AG08395 (cell line): ENCODE results near the gene ARHGAP29.
"Not testable (repeated sequence)": the region's sequence is repeated elsewhere in the genome, so short reads cannot be mapped to it uniquely, and the experiment has no call there.

Source experiments
- DNase-seq: peaks from one replicate; pipeline ENCODE4 v3.0.0; 2012; ENCODE audit warnings: mixed read lengths, low spot score

The ARHGAP29 gene

DNA sequence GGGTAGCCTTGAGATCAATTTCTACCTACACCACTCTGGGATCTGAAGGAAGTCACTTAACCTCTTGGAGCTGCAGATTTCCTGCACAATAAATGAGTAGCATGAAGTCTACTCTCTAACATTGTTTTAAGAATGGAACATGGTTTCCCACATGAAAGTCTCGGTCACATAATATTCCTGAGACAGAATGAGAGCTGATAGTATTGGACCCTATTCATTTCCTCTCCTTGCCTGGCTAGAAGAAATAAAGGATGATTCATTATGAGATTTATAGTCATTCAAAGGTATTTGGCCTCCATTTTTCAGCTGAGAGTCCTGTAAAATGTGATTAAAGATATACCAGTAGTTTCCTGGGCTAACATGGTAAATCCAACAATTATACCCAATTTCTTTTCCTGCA, 56.7 kb downstream of the ARHGAP29 start:
- DNase-seq, result peak; percentile 3

DNA sequence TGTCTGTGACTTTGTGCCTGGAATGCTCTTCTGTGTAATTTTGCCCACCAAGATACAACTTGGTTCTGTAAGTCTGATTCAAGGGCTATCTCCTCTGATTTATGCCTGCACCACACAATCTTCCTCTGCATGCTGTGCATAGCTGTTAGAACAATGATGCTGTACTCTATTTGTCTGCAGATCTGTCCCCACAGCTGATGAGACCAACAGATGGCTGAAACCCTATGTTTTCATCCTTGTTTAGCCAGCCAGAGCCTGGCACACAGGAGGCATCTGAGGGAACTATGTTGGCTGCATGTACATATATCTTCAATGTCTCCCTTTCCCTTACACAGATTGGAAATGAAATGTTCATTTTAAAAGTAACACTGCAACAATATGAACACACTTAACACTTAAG, 58.5 kb downstream of the ARHGAP29 start:
- no peak for DNase-seq

DNA sequence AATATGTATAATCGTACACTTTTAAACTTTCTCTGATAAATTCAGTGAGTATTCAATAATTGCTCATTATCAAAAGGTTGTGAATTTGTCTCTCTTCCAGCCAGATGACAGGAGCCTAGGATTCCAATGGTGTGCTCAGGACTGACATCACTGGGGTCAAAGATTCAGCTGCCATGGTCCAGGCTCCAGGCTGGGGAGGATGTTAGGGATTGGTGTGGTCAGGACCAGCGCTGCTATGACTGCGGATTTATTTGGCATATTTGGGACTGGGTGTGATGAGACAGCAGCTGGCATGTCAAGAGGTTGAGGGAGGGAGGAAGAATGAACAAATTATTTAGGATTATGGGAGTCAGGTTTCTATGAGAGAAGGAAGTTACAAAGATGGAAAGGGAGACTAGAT, 68.3 kb downstream of the ARHGAP29 start:
- no peak for DNase-seq

DNA sequence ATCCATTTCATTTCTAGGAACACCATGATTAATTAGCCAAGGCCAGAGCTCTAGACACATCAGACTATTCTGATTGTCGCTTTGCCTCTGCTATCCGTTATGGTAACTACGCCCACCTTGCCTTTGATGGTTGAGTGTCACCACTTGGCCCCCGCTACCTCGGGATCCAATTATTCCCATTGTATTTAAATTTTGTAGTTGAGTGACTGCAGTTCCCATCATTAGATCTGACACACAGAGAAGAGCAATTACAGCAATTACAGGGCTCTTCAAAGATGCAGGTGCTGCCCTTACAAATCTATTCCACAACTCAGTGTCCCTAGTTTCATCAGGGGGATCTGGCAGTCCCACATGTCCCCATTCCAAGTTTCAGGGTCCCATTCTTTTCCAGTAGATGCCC, 71.5 kb downstream of the ARHGAP29 start:
- no peak for DNase-seq

DNA sequence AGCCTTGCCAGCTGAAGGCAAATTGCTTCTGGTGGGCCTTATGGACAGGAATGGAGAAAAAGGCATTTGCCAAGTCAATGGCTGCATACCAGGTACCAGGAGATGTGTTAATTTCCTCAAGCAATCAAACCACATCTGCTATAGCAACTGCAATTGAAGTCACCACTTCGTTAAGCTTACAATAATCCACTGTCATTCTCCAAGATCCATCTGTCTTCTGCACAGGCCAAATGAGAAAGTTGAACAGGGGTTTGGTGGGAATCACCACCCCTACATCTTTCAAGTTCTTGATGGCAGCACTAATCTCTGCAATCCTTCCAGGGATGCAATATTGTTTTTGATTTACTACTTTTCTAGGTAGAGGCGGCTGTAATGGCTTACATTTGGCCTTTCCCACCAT, 72.5 kb downstream of the ARHGAP29 start:
- not testable (repeated sequence) for DNase-seq

DNA sequence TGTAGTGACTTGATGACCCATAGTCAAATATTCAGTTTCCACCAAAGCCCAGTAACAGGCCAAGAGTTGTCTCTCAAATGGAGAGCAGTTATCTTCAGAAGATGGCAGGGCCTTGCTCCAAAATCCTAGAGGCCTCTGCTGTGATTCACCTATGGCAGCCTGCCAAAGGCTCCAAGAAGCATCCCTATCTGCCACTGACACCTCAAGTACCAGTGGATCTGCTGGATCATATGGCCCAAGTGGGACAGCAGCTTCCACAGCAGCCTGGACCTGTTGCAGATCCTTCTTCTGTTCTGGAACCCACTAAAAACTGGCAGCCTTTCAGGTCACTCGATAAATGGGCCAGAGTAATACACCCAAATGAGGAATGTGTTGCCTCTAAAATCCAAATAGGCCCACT, 73.3 kb downstream of the ARHGAP29 start:
- not testable (repeated sequence) for DNase-seq

DNA sequence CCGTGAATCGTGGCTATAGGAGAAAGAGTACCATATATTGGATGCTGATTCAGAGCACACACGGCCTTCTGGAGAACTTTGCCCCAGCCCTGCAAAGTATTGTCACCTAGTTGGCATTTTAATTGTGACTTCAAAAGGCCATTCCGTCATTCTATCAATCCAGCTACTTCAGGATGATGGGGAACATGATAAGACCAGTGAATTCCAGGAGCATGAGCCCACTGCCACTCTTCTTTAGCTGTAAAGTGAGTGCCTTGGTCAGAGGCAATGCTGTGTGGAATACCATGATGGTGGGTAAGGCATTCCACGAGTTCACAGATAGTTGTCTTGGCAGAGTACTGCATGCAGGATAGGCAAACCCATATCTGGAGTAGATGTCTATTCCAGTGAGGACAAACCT, 74.1 kb downstream of the ARHGAP29 start:
- not testable (repeated sequence) for DNase-seq

DNA sequence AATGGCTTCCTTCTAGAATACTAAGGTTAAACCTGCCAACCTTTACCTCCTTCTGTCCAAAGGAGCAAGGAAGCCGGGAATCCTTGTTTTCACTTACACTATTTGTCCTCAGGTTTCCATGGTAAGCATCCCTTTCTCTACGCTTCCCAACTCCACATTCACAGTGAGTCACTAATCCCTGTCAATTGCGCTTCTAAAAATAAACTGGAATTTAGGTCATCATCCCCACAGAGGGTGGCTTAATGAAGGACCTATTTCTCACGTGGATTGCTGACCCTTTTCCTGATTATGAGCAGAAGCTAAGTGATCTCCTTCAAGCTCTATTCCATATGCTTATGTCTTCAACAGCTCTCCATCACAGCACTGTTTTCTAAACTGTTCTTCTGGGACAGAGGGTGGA, 76.6 kb downstream of the ARHGAP29 start:
- peak; percentile 79 for DNase-seq

DNA sequence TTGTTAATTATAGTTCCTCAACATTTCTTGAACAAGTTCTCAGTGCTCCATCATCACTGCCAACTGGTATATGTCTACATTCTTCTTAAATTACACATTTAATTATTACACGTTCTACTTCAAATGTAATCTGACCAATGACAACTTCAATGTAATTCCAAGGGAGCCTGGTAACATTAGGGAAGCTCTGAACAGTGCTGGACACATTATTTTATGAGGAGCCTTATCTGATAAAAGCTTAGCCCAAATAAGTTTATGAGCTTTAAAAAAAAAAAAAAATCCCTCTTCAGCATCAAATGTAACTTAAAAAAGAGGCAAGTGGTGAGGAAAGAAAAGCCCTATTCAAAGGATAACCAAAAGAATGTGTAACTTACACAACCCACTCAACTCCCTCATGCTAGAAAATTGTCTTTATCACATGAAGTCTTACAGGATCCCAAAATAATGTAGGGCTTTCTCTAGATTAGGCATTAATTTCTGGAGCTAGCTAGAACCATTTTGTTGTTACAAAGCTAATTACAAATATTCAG, 81.2 kb downstream of the ARHGAP29 start:
- no peak for DNase-seq

DNA sequence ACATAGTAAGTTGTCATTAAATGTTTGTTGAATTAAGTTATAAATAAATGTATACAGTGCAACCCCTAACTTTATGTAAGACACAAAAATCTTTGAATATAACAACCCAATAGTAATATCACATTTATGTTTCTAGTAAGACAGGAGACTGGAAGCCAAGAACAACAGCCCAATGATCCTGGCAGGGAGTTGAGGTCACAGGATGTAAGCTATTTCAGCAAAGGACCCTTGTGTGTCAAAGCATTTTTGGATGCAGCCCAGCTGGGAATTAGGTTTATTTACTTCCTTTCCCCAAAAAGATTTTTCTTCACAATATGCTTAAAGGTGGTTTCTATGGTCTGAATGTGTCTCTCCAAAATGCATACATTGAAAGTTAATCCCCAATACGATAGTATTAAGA, 82.4 kb downstream of the ARHGAP29 start:
- DNase-seq, result no peak

DNA sequence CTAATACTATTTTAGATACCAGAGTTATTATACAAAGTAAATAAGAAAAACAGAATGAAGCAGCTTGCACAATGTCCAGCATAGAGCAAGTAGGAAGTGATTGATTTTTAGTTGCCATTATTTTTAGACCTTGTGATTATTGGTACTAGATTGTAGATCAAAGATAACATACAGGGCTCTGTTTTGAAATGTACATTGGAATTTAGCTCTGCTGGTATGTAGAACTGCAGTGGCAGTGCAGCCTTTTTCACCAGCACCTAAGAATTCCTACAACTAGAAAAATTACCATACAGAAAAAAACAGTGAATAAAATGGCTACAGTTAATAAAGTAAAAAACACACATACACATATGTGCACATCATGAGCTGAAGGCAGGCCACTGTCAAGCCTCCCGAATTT, 84.3 kb downstream of the ARHGAP29 start:
- DNase-seq, result no peak

DNA sequence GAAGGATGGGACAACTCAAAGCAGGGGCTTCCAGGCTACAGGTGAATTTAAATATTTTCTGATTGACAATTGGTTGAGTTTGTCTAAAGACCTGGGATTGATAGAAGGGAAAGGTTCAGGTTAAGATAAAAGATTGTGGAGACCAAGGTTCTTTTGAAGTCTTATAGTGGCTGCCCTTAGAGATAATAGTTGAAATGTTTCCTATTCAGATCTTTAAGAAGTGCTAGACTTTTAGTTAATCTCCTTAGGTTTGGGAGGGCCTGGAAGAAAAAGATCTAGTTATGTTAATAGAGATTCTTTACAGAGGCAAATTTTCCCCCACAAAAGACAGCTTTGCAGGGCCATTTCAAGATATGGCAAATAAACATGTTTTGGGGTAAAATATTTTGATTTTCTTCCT, 88.2 kb downstream of the ARHGAP29 start:
- not testable (repeated sequence) for DNase-seq

DNA sequence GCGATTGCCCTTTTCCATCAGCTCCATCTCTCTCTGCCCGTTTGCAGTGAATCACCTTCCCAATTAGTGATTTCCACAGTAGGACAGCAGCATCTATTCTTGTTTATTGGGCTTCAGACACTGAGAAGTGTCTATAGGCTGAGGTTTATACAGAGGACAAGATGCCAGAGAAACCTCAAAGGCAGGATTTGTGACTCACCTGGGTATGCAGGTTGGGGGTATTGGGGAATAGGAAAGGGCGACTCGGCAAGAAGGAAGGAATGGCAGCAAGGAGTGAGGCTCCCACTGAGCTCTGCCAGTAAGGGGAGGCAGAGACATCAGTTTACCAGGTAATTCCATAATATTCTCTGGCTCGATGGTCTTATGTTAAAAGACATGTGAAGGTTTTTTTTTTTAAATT, 91.1 kb downstream of the ARHGAP29 start:
- DNase-seq, result no peak

DNA sequence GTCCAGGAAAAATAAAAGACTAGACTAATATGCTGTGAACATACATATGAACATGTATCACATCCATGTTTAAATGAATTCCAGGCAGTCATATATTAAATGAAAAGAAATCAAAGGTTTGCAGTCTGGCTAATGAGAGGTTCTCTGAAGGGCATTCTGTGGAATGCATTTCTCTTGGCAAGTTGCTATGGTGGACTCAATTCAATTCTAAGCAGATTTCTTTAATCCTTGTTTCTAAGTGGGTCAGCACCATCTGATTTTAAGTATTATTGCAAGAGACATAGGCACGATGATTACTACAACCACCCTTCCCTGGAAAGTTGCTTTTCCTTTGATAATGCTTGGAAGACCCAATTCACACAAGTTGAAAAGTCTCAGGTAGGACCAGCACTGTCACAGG, 92.5 kb downstream of the ARHGAP29 start:
- no peak for DNase-seq

DNA sequence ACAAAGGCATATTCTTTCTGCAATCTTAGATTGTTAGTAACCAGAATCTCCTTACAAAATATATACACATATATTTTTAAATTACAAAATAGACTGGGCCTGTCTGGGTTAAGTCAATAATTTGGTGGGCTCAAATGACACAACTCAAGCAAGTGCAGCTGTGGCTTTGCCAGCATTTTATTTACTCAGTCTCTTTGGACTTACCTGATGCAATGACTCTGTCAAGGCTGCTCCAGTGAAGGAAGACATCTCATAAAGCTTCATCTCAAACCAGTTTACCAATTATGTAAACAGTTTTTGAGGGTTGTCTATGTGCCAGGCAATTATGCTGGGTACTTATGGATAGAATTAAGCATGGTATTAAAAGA, 93.6 kb downstream of the ARHGAP29 start:
- no peak for DNase-seq

DNA sequence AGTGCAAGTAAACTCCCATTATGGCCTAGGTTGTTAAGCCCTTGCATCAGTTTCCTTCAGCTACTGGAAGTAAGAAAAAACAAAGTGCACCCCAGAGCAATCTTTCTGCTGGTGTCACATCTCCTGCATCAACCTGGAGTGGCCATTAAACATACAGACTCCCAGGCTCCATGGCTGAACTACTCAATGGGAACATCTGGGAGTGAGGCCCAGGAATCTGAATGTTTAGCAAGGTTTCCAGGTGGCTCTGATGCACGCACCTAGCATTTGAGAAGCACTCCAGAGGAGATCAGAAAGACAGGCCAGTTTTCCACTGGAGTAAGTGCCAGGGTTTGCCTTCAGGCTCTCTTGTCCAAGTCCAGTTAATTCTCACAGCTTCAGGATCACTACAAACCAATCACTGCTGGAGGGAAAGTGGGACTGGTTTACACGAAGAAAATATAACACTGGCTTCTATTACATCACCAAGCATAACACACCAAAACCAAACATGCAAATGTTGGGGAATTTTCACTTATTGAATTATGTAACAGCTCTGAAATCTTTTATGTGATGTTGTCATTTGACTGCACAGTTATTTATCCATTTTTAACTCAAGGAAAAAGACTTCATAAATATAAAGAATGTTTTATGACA, 94.1 kb downstream of the ARHGAP29 start:
- no peak for DNase-seq

DNA sequence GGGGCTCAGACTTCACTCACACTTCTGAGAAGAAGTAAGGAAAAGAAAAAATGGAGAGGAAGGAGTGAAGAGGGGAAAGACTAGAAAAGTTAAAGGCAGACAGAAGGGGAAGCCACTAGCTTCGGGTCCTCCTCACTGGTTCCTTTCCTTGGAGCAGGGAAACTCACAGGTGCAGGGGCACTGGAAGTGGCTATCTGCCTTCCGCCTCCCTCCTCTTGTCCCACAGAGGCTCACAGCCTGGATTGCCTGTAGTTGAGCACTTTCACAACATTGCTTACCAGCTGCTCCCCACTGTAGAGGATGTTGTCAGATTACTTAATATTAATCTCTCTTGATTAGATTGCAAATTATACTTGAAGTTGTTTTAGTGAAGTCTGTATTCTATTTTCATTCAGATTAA, 94.8 kb downstream of the ARHGAP29 start:
- DNase-seq, result no peak

DNA sequence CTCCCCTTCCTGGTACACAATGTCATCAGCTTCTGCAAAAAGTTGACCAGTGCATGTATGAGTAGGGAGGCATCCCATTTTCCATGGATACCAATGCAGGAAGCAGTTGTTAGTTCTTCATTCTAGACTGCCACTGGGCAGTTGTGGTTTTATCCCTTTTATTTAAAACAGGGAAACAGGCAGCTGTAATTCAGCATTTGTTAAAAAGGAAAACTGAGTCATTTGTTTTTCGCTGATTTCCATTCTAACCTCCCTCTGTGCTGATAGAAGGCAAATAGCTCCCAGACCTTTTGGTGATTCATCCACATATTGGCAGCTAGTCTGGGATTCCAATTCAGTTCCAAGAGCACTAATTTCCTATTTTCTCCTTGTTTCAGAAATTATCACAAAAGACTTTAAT, 95.4 kb downstream of the ARHGAP29 start:
- peak; percentile 68 for DNase-seq

DNA sequence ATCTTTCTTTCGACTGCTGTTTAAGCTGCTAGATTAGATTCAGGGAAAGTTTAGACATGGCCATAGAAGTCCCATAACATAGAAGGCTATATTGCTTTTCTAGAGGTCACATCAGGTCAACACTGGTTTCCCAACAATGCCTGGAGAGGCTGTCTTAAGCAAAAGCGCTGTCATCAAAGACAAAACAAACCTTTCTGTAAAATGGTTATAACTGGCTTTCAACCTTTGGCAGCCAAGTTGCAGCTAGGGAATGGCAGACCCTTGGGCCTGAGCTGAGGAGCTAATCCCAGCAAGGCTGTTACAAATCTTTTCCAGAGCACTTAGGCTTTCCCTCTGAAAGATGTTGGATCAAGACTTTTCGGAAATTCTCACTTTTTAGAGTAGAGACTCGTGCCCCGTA, 105.3 kb downstream of the ARHGAP29 start:
- DNase-seq, result no peak

DNA sequence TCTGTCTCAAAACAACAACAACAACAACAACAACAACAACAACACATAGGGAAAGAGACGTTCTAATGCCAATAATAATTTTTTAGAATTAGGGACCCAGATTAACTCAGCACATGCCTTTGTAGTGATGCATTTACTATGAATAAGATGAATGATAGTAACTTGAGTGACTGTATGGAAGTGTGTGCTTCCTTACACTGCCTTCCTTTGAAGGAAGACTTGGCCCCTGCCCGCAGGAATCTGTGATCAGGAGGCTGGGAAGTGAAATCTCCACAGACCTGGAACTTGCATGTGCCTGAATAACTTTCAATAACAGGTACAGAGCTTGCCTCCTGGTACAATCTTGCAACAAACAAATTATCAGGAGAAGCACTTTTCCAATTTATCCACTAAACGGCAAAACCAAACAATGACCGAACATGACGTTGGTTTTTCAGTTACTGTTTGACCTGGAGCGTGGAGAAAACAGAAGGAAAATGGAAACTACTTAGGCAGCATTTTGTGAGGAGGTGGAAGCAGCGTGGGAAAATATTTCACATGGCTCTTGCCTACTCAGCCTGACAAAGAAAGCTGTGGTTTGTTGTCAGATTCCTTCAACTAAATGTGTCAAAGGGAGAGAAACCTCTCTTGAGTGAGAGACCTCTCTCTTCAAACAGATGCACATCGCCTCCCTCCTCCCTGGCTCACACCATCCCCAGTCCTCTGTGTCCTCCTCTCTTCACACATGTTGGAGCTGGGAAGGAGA, 106.4 kb downstream of the ARHGAP29 start:
- DNase-seq, result peak; percentile 33

DNA sequence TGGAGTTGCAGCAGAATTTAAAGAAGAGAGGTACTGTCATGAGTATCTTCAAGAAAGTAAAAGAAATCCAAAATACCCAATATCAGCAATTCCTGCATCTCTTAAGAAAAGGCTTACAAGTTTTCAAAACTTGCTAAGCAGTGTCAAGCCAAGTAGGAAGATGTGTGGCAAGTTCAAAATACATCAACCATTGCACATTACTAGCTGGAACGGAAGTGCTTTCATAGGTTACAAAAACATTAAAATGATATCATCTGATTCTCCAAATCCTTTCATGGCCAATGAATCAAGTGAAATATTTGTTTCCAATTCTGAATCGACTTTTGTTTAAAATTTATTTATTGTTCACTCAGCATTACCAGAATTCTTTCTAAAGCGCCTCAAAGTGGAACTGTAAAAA, 110.7 kb downstream of the ARHGAP29 start:
- DNase-seq, result no peak

DNA sequence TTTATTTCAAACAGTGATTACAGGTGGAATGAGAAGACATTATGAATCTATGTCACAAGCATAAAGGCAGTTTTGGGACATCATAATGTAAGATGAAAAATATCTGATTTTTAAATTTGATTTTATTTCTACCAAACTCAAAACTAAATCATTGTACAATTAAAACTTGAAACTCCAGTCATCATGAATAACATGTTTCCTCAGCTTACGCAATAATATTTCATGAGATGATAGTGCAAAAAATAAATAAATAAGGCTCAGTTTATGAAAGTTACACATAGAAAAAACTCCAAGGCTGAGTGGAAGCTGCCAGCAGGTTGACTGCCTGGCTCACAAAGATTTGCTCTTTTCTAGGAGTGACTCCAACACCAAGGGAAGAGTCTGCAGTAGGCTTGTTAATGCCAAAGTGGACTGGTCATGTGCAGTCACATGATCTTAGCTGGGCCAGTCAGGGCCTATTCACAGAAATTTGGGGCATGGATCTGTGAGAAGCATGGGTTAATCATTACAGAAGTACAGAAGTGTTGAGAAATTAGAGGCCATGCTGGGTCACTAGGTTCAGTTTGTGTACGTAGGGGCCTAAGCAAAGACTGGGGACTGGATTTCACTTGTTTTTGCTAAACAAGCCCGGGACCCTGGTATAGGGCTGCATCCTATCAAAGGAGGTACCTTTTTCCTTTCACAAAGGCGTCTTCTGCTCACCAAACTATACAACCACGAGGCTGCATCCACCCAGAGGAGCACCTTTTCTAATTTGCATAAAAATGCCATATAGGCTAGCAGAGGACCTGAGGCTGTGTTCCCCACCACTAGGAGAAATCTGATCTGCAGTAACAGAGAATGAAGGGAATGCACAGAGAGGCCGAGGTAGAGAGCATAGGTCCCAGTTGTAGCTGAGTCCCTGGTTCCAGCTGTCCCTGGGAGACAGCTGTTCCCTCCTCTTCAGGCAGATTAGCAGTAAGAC, 111.6 kb downstream of the ARHGAP29 start:
- no peak for DNase-seq

DNA sequence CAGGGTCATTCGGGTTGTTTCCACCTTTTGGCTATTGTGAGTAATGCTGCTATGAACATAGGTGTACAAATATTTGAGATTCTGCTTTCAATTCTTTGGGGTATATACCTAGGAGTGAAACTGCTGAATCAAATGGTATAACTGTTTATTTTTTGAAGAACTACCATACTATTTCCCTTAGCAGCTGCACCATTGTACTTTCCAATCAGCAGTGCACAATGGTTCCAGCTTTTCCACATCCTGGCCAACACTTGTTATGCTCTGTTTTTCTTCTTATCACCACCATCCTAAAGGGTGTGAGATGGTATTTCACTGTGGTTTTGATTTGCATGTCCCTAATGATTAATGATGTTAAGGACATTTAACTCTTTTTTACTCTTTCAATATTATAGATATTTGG, 112.8 kb downstream of the ARHGAP29 start:
- DNase-seq, result no peak
